Activated T-cell treated with anti-CD3 and anti-CD28 coated beads, Interleukin-2, amount 50 U/mL, for 72 hours (primary cell): ENCODE data around the gene SEC14L1. TPM values are rescaled to one million over a fixed set of nuclear protein-coding genes. Genes with fewer than 3 reads are reported as not detected.

Experiments used
- ATAC-seq, 2 donors: fragments of 150-1000 bp; cut with Tn5 transposase; replicated peaks in 1 of 2; 2 replicates each; pipeline ENCODE4 v1.10.0; 2021; ENCODE audit warnings: moderate library complexity in 2 of 2, mild to moderate bottlenecking in 1 of 2
- DNase-seq, 2 donors: peaks; one replicate each; pipeline ENCODE4 v3.0.0; 2021 to 2022; ENCODE audit warnings: mixed read lengths in 1 of 2
- H3K27ac Mint-ChIP-seq: one replicate; pipeline ENCODE4 v1.8.0; 2022; ENCODE audit warnings: mild to moderate bottlenecking, moderate library complexity, mixed read lengths
- H3K27me3 Mint-ChIP-seq: one replicate; pipeline ENCODE4 v1.8.0; 2022; ENCODE audit warnings: low read depth, mixed read lengths
- H3K36me3 Mint-ChIP-seq, 2 donors: one replicate each; pipeline ENCODE4 v1.8.0; 2022; ENCODE audit warnings: mixed read lengths in 2 of 2, mild to moderate bottlenecking in 1 of 2; ENCODE audit not compliant: insufficient read depth in 2 of 2
- H3K4me1 Mint-ChIP-seq: one replicate; pipeline ENCODE4 v1.8.0; 2022; ENCODE audit warnings: low read depth, mixed read lengths
- H3K4me3 Mint-ChIP-seq, 2 donors: one replicate each; pipeline ENCODE4 v1.8.0; 2022; ENCODE audit warnings: mild to moderate bottlenecking in 2 of 2, mixed read lengths in 2 of 2, moderate library complexity in 2 of 2
- H3K9me3 Mint-ChIP-seq, 2 donors: one replicate each; pipeline ENCODE4 v1.8.0; 2022; ENCODE audit warnings: mixed read lengths in 2 of 2
- total RNA-seq, 2 donors: library from RNA; stranded (reverse); gene quantifications; one replicate each; pipeline ENCODE4 v1.2.3, GENCODE V29; 2022

Gene SEC14L1
- total RNA-seq, 2 donors from 2014 or later = 175 to 204 TPM

DNA sequence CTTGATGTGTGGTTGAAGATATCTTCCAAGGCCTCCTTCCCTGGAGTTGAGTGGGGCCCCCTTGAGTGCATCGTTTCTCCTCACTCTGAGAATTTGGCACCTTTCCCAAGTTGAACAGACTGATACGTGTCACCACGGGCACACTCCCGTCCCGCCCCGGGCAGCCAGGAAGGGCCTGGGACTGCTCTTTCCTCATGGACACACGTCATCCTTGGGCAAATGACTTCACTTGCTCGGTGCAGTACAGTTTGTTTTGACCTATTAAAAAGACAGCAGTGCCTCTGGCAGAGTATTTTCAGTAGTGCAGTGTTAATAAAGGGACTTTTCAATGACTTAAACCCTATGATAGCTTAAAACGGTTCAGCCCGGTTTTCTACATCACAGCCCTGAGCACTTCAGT lies 59.9 kb downstream of the SEC14L1 start:
- Mint-ChIP-seq H3K27ac (no peak overlapping the region), H3K27me3 (no peaks in the 10 kb centered on the region), H3K9me3 (no peaks in the 10 kb centered on the region), H3K4me1 (no peaks in the 10 kb centered on the region), H3K4me3 (no peak overlapping the region), H3K36me3 (peaks cover 12 to 39% of the 10 kb centered on the region in 2 donors)
- no peak for ATAC-seq
- DNase-seq = no peak

DNA sequence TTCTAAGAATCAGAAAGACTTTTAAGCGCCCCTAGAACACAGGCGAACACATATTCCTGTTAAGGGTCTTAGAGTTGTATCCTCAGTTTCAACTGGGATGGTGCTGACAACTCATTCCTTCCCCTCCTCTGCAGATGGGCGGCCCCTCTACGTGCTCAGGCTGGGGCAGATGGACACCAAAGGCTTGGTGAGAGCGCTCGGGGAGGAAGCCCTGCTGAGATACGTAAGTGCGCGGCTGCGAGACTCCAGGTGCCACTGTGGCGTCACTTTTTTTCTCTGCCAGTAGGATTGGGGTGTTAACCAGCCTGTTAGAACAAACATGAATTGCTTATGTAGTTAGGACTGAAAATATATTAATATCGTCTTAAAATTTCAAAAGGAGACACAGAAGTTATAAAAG lies 62.7 kb downstream of the SEC14L1 start:
- H3K27me3 Mint-ChIP-seq = no peaks in the 10 kb centered on the region
- no peak overlapping the region for H3K4me3 Mint-ChIP-seq
- no peaks in the 10 kb centered on the region for H3K9me3 Mint-ChIP-seq
- no peak overlapping the region for H3K27ac Mint-ChIP-seq
- ATAC-seq (no peak), DNase-seq (no peak)
- peaks cover 13 to 37% of the 10 kb centered on the region in 2 donors for H3K36me3 Mint-ChIP-seq
- no peaks in the 10 kb centered on the region for H3K4me1 Mint-ChIP-seq

GRCh38 chr17:77203846-77204245 lies 63.1 kb downstream of the SEC14L1 start:
- no peak overlapping the region for H3K4me3 Mint-ChIP-seq
- DNase-seq = no peak
- H3K36me3 Mint-ChIP-seq = peaks cover 15 to 35% of the 10 kb centered on the region in 2 donors
- no peaks in the 10 kb centered on the region for H3K4me1 Mint-ChIP-seq
- no peaks in the 10 kb centered on the region for H3K9me3 Mint-ChIP-seq
- no peak for ATAC-seq
- H3K27ac Mint-ChIP-seq = no peak overlapping the region
- no peaks in the 10 kb centered on the region for H3K27me3 Mint-ChIP-seq

GRCh38 chr17:77204536-77204935 lies 63.8 kb downstream of the SEC14L1 start:
- no peaks in the 10 kb centered on the region for H3K27me3 Mint-ChIP-seq
- H3K36me3 Mint-ChIP-seq = peaks cover 15 to 31% of the 10 kb centered on the region in 2 donors
- no peaks in the 10 kb centered on the region for H3K9me3 Mint-ChIP-seq
- DNase-seq (no peak), ATAC-seq (no peak)
- H3K4me3 Mint-ChIP-seq = no peak overlapping the region
- H3K27ac Mint-ChIP-seq = no peak overlapping the region
- H3K4me1 Mint-ChIP-seq = no peaks in the 10 kb centered on the region

DNA sequence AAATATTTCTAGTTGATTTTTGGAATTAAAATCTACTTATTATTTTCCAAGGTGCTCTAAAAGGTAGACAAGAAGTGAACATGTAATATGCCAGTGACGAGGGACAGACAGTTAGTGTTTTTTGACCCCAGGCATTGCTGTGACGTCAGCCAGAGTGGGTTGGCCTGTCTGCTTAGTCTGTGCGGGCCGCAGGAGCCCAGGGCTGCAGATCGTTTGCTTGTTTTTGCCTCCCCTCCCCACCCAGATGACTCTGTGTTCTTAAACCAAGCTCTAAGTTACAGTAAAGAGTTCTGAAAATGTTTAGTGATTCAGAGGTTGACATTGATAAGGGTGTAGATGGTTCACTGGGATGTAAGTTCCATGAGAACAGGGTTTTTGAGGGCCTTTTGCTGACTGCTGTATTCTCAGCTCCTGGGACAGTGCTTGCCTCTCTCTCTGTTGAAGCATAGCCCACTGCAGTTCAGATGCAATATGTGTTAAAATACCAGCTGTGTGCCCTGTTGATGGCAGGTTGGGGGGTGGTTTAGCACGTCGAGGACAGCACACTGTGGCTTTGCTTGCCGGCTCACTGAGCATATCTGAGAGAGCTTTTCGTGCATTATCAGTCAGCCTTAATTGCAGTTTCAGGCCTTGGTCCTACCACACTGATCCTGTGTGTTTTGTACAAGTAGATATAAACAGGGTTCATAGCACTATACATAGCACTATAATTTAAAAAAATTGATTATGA lies 64.8 kb downstream of the SEC14L1 start:
- H3K9me3 Mint-ChIP-seq = no peaks in the 10 kb centered on the region
- H3K4me1 Mint-ChIP-seq = no peaks in the 10 kb centered on the region
- no peak for ATAC-seq
- no peak for DNase-seq
- no peak overlapping the region for H3K27ac Mint-ChIP-seq
- no peak overlapping the region for H3K4me3 Mint-ChIP-seq
- peaks cover 17 to 31% of the 10 kb centered on the region in 2 donors for H3K36me3 Mint-ChIP-seq
- H3K27me3 Mint-ChIP-seq = no peaks in the 10 kb centered on the region

DNA sequence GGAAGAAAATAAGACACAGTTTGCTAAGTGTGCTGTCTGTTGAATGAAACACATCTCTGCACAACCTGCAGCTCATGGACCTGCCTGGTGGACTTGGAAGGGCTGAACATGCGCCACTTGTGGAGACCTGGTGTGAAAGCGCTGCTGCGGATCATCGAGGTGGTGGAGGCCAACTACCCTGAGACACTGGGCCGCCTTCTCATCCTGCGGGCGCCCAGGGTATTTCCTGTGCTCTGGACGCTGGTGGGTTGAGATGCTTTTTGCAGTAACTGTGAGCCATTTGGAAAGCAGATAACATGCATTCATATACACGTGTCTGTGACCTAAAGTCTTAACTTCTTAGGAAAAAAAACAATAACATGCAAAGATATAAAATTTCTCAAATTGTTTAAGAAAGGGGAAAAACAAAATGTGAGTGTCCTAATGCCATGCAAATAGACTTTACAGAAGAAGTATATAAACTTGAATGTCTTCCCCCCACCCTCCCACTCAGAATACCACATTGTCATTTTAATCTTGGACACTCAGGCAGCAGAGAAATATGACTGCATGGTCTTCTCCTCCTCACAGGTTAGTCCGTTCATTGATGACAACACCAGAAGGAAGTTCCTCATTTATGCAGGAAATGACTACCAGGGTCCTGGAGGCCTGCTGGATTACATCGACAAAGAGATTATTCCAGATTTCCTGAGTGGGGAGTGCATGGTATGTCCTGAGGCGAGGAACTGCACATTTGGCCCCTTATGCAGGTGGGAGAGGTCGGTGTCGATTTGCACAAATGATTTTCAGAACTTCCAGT lies 65.6 kb downstream of the SEC14L1 start:
- H3K9me3 Mint-ChIP-seq = no peaks in the 10 kb centered on the region
- H3K27me3 Mint-ChIP-seq = no peaks in the 10 kb centered on the region
- H3K27ac Mint-ChIP-seq = peak overlapping the region; percentile 13
- ATAC-seq (no peak), DNase-seq (no peak)
- no peak overlapping the region for H3K4me3 Mint-ChIP-seq
- peaks cover 14 to 35% of the 10 kb centered on the region in 2 donors for H3K36me3 Mint-ChIP-seq
- no peaks in the 10 kb centered on the region for H3K4me1 Mint-ChIP-seq

DNA sequence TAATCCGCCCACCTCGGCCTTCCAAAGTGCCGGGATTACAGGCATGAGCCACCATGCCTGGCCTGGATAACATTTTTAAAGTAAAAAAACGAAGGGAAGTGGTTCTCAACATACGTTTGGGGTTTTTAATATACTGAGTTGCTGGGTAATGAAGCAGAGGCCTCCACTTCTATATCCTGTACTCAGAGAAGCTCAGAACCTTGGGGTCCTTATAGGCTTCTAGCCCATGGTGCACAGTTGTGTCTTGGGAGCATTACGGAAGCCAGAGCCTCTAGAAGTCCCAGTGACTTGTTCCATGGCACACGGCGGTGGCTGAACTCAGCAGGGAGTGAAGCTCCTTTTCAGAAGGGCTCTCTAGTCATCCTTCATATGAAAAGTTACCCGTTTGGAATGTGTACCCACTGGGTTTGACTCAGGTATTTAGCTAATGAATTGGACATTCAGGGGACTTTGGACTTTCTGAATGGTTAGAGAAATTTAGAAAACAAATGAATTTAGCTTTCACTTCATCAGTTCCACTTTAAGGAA lies 67.0 kb downstream of the SEC14L1 start:
- DNase-seq = no peak
- Mint-ChIP-seq H3K36me3 (peaks cover 17 to 39% of the 10 kb centered on the region in 2 donors), H3K4me3 (no peak overlapping the region), H3K27me3 (no peaks in the 10 kb centered on the region), H3K9me3 (no peaks in the 10 kb centered on the region), H3K27ac (no peak overlapping the region), H3K4me1 (no peaks in the 10 kb centered on the region)
- ATAC-seq = no peak

DNA sequence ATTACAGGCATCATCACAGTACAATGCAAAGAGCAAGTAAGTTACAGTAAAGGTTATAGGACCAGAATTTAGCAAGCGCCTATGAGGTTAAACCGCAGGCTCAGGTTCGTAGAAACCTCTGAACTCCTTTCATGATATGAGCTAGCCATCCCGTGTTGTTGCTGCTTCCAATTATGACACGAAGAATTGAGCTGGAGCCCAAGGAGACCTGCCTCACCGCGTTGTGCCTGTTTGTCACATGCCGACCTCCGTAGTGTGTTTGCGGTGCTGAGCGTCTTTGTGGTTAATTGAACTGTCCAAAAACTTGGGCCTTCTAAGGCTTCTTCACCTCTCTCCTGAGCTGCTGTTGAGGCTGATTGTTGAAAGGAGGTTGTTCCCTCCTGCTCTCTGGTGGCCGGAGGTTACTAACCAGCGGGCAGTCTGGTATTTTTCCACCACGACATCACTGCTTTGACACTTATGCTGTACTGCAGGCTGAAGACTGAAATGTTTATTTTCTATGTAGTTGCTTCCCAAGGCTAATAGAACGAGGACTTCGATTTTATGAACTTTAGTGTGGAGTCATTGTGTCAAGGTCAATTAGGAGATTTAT lies 67.5 kb downstream of the SEC14L1 start:
- Mint-ChIP-seq H3K4me3 (no peak overlapping the region), H3K9me3 (no peaks in the 10 kb centered on the region), H3K4me1 (no peaks in the 10 kb centered on the region), H3K36me3 (peaks cover 15 to 39% of the 10 kb centered on the region in 2 donors), H3K27ac (no peak overlapping the region), H3K27me3 (no peaks in the 10 kb centered on the region)
- ATAC-seq (no peak), DNase-seq (no peak)

DNA sequence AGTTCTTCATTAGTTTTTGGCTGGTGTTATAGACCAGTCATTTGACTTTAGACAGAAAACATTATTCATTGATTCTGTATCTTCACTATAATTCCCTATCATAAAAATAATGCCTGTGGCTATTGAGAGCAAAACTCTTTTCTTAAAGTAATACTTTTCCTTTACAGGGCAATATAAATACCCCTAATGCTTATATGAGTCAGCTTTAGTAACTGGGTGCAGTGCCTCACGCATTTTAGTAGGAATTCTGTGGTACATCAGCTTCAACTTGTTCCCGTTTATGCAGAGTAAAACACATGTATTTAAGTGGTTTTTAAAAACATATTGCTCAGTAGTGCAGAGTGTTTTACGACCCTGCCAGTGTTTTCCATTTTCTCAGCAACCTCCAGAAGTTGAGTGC lies 68.1 kb downstream of the SEC14L1 start:
- Mint-ChIP-seq H3K4me3 (no peak overlapping the region), H3K27ac (no peak overlapping the region), H3K27me3 (no peaks in the 10 kb centered on the region), H3K36me3 (peaks cover 15 to 36% of the 10 kb centered on the region in 2 donors), H3K9me3 (no peaks in the 10 kb centered on the region), H3K4me1 (no peaks in the 10 kb centered on the region)
- no peak for ATAC-seq
- DNase-seq = no peak

DNA sequence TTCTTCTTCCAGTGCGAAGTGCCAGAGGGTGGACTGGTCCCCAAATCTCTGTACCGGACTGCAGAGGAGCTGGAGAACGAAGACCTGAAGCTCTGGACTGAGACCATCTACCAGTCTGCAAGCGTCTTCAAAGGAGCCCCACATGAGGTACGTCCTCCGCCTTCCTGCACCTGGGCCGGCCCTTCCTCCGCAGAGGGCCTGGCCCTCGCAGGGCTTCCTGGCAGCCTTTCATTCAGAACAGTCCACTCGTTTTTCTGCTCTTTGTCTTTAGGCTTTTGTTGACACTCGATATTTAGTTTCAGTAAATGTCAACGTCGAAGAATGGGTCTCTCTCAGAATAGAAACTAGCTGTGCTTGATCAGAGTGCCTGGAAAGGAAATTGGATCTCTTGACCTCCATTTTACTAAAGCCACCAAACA lies 68.6 kb downstream of the SEC14L1 start:
- H3K4me1 Mint-ChIP-seq = no peaks in the 10 kb centered on the region
- ATAC-seq = no peak

DNA sequence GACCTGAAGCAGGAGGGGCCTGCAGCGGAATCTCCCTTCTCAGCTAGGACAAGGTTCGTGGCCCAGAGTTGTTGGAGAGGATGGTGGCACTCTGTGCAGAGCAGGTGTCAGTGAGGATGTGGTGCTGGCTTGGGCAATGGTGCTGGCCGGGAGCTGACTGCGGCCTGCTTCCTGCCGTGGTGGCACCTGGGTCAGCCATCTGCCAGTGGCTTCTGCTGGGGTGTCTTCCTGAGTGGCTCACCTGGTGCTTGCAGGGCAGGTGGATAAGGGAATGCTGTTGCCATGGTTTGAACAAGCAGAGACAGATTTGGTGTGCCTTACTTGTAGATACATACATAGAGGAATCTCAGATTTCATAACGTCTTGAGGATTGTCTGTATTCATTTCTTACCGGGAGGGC lies 69.6 kb downstream of the SEC14L1 start:
- DNase-seq (no peak), ATAC-seq (no peak)
- H3K9me3 Mint-ChIP-seq = no peaks in the 10 kb centered on the region
- peaks cover 11 to 35% of the 10 kb centered on the region in 2 donors for H3K36me3 Mint-ChIP-seq
- H3K4me1 Mint-ChIP-seq = no peaks in the 10 kb centered on the region
- H3K4me3 Mint-ChIP-seq = no peak overlapping the region
- no peak overlapping the region for H3K27ac Mint-ChIP-seq
- H3K27me3 Mint-ChIP-seq = no peaks in the 10 kb centered on the region

More for the DNA sequence above, 68.6 kb downstream of the SEC14L1 start:
- no peak for DNase-seq
- Mint-ChIP-seq H3K9me3 (no peaks in the 10 kb centered on the region), H3K36me3 (peaks cover 15 to 36% of the 10 kb centered on the region in 2 donors), H3K4me3 (no peak overlapping the region), H3K27me3 (no peaks in the 10 kb centered on the region), H3K27ac (no peak overlapping the region)

DNA sequence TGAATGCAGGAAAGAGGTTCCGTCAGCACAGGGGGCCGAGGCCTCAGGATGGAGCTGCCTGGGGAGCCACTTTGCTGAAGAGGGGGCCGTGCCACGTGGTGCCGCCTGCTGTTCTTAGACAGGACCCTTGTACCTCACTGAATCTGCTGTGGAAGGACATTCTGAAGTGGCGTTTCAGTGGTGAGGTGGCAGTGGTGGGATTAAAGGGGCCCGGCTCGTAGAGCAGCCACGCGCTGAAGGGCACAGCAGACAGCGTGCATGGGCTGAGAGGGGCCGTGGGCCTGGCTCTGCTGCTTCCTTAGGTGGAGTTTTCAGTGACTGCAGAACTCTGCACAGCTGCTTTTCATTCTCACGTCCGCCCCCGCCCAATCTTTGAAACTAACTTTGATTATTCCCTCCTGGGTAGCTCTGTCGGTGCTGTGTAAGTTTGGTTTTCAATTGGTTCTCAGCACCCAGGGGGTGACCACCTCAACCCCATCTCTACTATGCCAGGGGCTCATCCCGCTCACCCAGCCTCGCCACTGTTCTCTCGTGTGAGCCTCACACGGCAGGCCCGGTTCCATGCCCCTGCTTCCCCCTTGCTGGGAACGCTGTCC lies 70.3 kb downstream of the SEC14L1 start:
- DNase-seq (no peak), ATAC-seq (no peak)
- Mint-ChIP-seq H3K27me3 (no peaks in the 10 kb centered on the region), H3K36me3 (peaks cover 9 to 30% of the 10 kb centered on the region in 2 donors), H3K4me1 (no peaks in the 10 kb centered on the region), H3K27ac (no peak overlapping the region), H3K4me3 (no peak overlapping the region), H3K9me3 (no peaks in the 10 kb centered on the region)

DNA sequence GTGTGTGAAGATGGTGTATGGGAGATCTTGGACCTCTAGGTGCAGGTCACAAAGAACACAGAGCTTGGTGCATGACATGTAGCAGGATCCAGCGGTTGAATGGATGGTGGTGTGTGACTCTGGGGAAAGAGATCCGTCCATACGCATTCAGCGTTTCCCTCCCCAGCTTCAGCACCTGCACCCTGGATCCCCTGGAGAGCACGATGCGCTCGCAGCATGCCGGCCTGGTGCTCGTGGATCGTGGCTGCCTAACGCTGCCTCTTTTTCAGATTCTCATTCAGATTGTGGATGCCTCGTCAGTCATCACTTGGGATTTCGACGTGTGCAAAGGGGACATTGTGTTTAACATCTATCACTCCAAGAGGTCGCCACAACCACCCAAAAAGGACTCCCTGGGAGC lies 70.9 kb downstream of the SEC14L1 start:
- no peak overlapping the region for H3K4me3 Mint-ChIP-seq
- H3K9me3 Mint-ChIP-seq = no peaks in the 10 kb centered on the region
- DNase-seq (no peak), ATAC-seq (no peak)
- peaks cover 10 to 25% of the 10 kb centered on the region in 2 donors for H3K36me3 Mint-ChIP-seq
- no peaks in the 10 kb centered on the region for H3K27me3 Mint-ChIP-seq
- no peak overlapping the region for H3K27ac Mint-ChIP-seq
- no peaks in the 10 kb centered on the region for H3K4me1 Mint-ChIP-seq
